Testis (tissue), 3 donors: ENCODE results near the gene STXBP1. TPM values are rescaled to one million over a fixed set of nuclear protein-coding genes. Genes with fewer than 3 reads are reported as not detected.

Source experiments
- DNase-seq: peaks from one replicate; pipeline ENCODE4 v3.0.0-alpha.2; 2019
- H3K27ac ChIP-seq, 2 donors: fragments of 200-600 bp; sonication (generic); one replicate each; pipeline ENCODE4 v1.5.1; 2019
- H3K27me3 ChIP-seq: fragments of 200-600 bp; sonication (generic); one replicate; pipeline ENCODE4 v1.5.1; 2019
- H3K36me3 ChIP-seq: fragments of 200-600 bp; sonication (generic); one replicate; pipeline ENCODE4 v1.5.1; 2017; ENCODE audit warnings: low read depth; ENCODE audit errors: missing control alignments
- H3K4me1 ChIP-seq: fragments of 200-600 bp; sonication (generic); one replicate; pipeline ENCODE4 v1.5.1; 2019
- H3K4me3 ChIP-seq, 2 donors: fragments of 200-600 bp; sonication (generic); one replicate each; pipeline ENCODE4 v1.5.1; 2017 to 2019
- H3K9me3 ChIP-seq: fragments of 200-600 bp; sonication (generic); one replicate; pipeline ENCODE4 v1.5.1; 2017
- POLR2A ChIP-seq: fragments of 450-650 bp; IDR thresholded peaks from one replicate; pipeline ENCODE4 v1.6.1; 2017; ENCODE audit warnings: antibody characterized with exemption, mild to moderate bottlenecking, moderate library complexity
- WGBS, 2 donors: methylation state at CpG; one replicate each; pipeline ENCODE4 v1.1.5; 2018; 5-methylcytosine and 5-hydroxymethylcytosine counted together
- intact Hi-C: fragments of 100-400 bp; cut with DNase I; formaldehyde crosslinking; loops from one replicate; pipeline ENCODE4 v1.15.1; 2023; ENCODE audit warnings: low total_unique reads
- polyA plus RNA-seq: library from polyadenylated mRNA; stranded (reverse); fragments of 350-450 nt; fragmentation: Illumina TruSeq; extraction: RNeasy Lipid Tissue Mini Kit (QIAGEN cat#74804); gene quantifications from one replicate; pipeline ENCODE4 v1.2.3, GENCODE V29; 2014; ENCODE audit warnings: low read depth, low replicate concordance; ENCODE audit not compliant: insufficient read depth
- total RNA-seq, 2 donors: library from RNA; depleted of rRNA; stranded (reverse); fragments of >200 nt; gene quantifications; one replicate each; pipeline ENCODE4 v1.2.3, GENCODE V29; 2016
- TF ChIP-seq, protein P1 (sequence below), 3 experiments: fragments of 450-650 bp in 2 of 3; fragments of 200-600 bp in 1 of 3; sonication (generic) in 1 of 3; IDR thresholded peaks; one replicate each; pipeline ENCODE4 v1.5.1; 2016 to 2019; ENCODE audit warnings: antibody characterized with exemption in 3 of 3, mild to moderate bottlenecking in 2 of 3, moderate library complexity in 1 of 3

The STXBP1 gene
- total and polyA plus RNA-seq, 3 donors from 2014 or later: 21.2 to 36.1 (median 33.1) TPM

DNA sequence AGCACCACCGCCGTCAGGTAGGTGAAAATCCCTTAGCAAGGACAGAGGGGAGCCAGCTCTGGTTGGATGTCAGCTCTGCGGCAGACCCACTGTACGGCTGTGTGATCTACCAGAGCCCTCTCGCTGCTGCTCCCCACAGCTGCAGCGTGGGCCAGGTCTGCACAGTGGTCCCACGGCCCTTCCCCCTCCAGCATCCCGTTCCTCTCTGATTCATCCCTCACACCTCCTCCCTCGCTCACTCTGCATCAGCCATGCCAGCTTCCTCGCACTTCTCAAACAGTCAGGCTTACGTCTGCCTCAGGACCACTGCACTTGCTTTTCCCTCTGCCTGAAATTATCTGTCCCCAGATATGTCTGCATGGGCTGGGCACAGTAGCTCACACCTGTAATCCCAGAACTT is 68.1 kb downstream of the STXBP1 start:
- no peak overlapping the region for H3K27ac ChIP-seq
- WGBS, 2 donors: 84 to 87% methylated on average over 11 of the region's 11 CpGs
- intact Hi-C loops: no loop called here
- TF ChIP-seq, protein P1, sequence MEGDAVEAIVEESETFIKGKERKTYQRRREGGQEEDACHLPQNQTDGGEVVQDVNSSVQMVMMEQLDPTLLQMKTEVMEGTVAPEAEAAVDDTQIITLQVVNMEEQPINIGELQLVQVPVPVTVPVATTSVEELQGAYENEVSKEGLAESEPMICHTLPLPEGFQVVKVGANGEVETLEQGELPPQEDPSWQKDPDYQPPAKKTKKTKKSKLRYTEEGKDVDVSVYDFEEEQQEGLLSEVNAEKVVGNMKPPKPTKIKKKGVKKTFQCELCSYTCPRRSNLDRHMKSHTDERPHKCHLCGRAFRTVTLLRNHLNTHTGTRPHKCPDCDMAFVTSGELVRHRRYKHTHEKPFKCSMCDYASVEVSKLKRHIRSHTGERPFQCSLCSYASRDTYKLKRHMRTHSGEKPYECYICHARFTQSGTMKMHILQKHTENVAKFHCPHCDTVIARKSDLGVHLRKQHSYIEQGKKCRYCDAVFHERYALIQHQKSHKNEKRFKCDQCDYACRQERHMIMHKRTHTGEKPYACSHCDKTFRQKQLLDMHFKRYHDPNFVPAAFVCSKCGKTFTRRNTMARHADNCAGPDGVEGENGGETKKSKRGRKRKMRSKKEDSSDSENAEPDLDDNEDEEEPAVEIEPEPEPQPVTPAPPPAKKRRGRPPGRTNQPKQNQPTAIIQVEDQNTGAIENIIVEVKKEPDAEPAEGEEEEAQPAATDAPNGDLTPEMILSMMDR (IDR thresholded peaks at IDR 0.05): no peak
- no peak for TF ChIP-seq POLR2A
- H3K4me3 ChIP-seq: no peak overlapping the region
- H3K4me1 ChIP-seq: no peaks in the 10 kb centered on the region
- no peak for DNase-seq
- H3K27me3 ChIP-seq: no peaks in the 10 kb centered on the region
- H3K9me3 ChIP-seq: no peaks in the 10 kb centered on the region
- no peaks in the 10 kb centered on the region for H3K36me3 ChIP-seq

DNA sequence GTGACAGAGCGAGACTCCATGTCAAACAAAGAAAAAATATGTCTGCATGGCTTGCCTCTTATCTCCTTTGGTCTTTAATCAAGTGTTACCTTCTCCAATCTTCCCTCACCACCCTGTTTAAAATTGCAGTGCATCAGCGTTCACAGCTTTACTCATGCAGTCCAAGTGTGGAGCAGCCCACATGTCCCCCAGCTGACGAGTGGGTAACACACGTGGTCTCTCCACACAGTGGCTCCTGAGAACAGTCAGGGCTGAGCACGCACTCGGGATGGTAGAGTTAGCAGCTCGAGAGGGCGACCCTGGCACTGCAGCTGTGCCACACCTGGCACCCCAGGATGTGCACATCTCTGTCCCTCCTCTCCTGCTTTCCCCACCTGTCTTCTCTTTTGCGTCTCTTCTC is 68.8 kb downstream of the STXBP1 start:
- no peaks in the 10 kb centered on the region for H3K36me3 ChIP-seq
- intact Hi-C loops: no loop called here
- no peak for DNase-seq

DNA sequence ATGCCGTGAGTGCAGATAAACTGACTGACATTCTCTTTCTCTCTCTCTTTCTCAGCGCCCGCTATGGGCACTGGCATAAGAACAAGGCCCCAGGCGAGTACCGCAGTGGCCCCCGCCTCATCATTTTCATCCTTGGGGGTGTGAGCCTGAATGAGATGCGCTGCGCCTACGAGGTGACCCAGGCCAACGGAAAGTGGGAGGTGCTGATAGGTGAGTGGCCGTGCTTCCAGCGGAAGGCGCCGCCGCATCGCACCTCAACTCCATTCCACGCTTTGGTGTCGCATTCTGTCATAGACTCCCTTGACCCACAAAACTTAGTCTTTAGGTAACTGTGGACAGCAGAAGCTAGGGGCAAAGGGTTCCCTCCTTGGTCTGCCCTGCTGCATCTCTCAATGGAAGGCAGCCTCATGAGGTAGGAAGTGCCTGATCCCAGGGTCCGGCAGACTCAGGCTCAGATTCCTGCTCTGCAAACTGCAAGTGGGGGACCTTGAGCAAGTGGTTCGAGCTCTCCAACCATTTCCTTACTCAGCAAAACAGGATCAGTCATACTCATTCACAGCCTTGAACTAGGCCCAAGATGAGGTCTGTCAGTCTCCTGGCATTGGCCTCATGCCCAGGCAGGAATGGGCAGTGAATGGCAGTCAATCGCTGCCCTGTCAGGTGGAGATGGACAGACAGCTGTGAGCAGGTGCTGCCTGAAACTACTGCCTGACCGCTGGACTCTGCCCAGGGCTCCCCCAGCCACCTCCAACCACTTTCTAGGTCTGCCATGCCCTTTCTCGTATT is 70.5 kb downstream of the STXBP1 start:
- Histone ChIP-seq H3K4me3 (no peak overlapping the region), H3K27me3 (no peaks in the 10 kb centered on the region), H3K27ac (no peak overlapping the region), H3K4me1 (no peaks in the 10 kb centered on the region), H3K36me3 (no peaks in the 10 kb centered on the region), H3K9me3 (no peaks in the 10 kb centered on the region)
- no peak for DNase-seq
- intact Hi-C loops: no loop called here
- no peak for TF ChIP-seq POLR2A
- TF ChIP-seq, protein P1 (IDR thresholded peaks at IDR 0.05): no peak
- WGBS, 2 donors: 92 to 95% methylated on average over 23 of the region's 23 CpGs

More for the DNA sequence above, 68.8 kb downstream of the STXBP1 start:
- Histone ChIP-seq H3K9me3 (no peaks in the 10 kb centered on the region), H3K4me3 (no peak overlapping the region), H3K4me1 (no peaks in the 10 kb centered on the region), H3K27ac (no peak overlapping the region), H3K27me3 (no peaks in the 10 kb centered on the region)
- TF ChIP-seq, protein P1 (IDR thresholded peaks at IDR 0.05): no peak
- TF ChIP-seq POLR2A: no peak
- WGBS, 2 donors: 91 to 96% methylated on average over 9 of the region's 9 CpGs

DNA sequence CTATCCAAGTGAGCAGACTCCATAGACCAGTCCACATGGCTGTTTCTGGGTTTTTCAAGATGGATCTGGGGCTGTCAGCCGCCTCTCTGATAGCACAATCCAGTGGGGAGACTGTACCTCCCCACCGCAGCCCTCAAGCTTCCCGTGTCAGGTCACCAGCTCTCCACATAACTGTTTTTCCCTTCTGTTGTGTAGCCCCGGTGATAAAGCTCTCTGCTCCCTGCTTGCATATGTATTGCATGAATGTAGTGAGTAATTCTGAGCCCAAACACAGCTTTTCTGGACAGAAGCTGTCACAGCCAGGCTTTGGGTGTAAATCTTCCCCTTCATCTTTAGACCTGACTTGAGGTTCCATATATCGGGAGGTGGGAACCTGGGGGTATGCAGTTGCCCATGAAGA is 71.6 kb downstream of the STXBP1 start:
- intact Hi-C loops: no loop called here
- no peaks in the 10 kb centered on the region for H3K36me3 ChIP-seq

More for the DNA sequence above, 71.6 kb downstream of the STXBP1 start:
- DNase-seq: no peak
- Histone ChIP-seq H3K27ac (no peak overlapping the region), H3K4me3 (no peak overlapping the region), H3K4me1 (no peaks in the 10 kb centered on the region), H3K27me3 (no peaks in the 10 kb centered on the region), H3K9me3 (no peaks in the 10 kb centered on the region)
- TF ChIP-seq POLR2A: no peak
- TF ChIP-seq, protein P1 (IDR thresholded peaks at IDR 0.05): no peak
- WGBS, 2 donors: 91 to 92% methylated on average over 5 of the region's 5 CpGs
